Erythroblast (primary cell): ENCODE measurements around the gene CSTPP1.
"Not testable (repeated sequence)": the region's sequence is repeated elsewhere in the genome, so short reads cannot be mapped to it uniquely, and the experiment has no call there.

Experiments
- DNase-seq, 2 experiments: peaks; one replicate each; lab custom pipeline; 2025; lab: John Stamatoyannopoulos, UW
- GATA1 ChIP-seq: IDR thresholded peaks from 2 replicates; pipeline ENCODE4 v1.6.1; 2011; ENCODE audit warnings: low read depth, mild to moderate bottlenecking, control low read depth, low read length, moderate library complexity
- POLR2A ChIP-seq: IDR thresholded peaks from 2 replicates; pipeline ENCODE4 v1.6.1; 2011; ENCODE audit warnings: mild to moderate bottlenecking, low read length

The CSTPP1 gene

GRCh38 chr11:47107744-47108143, 171.2 kb downstream of the CSTPP1 start:
- TF ChIP-seq GATA1 (no peak), POLR2A (no peak)
- no peak for DNase-seq

DNA sequence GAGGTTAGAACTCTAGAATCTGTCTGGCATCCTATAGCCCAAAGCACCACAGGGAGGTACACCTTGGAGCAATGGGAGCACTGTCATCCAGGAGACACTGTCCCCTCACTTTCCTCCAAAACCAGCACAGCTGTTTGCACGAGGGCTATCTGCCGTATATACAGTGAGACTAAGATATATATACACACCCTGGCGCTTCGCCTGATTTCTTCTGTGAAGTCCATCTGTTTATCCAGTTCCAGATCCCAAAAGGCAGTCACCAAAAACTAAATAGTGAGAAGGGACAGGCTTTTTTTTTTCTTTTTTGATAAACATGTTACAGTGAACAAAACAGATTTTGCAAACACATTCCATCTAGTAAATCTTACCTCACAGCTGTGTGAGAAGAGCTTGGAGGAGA, 171.7 kb downstream of the CSTPP1 start:
- TF ChIP-seq POLR2A (no peak), GATA1 (no peak)

GRCh38 chr11:47109051-47109726, 172.6 kb downstream of the CSTPP1 start:
- TF ChIP-seq POLR2A (no peak), GATA1 (no peak)

More for the DNA sequence above, 171.7 kb downstream of the CSTPP1 start:
- no peak for DNase-seq

GRCh38 chr11:47109727-47110246, 173.2 kb downstream of the CSTPP1 start:
- no peak for TF ChIP-seq POLR2A
- TF ChIP-seq GATA1 = no peak
- no peak for DNase-seq

More at GRCh38 chr11:47109051-47109726, 172.6 kb downstream of the CSTPP1 start:
- no peak for DNase-seq

- DNase-seq = no peak
- TF ChIP-seq GATA1 (no peak), POLR2A (no peak)
These were observed 174.8 kb downstream of the CSTPP1 start for GRCh38 chr11:47111318-47111804.

GRCh38 chr11:47112941-47113340, 176.4 kb downstream of the CSTPP1 start:
- DNase-seq = not testable (repeated sequence)

- not testable (repeated sequence) for DNase-seq
These were observed 182.6 kb downstream of the CSTPP1 start for GRCh38 chr11:47118958-47119688.

GRCh38 chr11:47121056-47121455, 184.5 kb downstream of the CSTPP1 start:
- TF ChIP-seq GATA1 (no peak), POLR2A (no peak)
- DNase-seq = no peak

DNA sequence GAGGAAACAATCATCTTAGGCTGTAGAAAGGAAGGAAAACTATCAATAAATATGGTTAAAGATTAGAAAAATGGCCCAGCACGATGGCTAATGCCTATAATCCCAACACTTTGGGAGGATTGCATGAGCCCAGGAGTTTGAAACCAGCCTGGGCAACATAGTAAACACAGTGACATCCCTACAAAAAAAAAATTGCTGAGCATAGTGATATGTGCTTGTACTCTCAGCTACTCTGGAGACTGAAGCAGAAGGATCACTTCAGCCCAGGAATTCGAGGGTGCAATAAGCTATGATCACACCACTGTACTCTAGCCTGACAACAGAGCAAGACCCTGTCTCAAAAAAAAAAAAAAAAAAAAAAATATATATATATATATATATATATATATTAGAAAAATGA, 185.2 kb downstream of the CSTPP1 start:
- DNase-seq = no peak
- TF ChIP-seq GATA1 = no peak
- no peak for TF ChIP-seq POLR2A

GRCh38 chr11:47123094-47123493, 186.5 kb downstream of the CSTPP1 start:
- TF ChIP-seq GATA1 = no peak
- TF ChIP-seq POLR2A = no peak
- DNase-seq = no peak

- DNase-seq = no peak
- TF ChIP-seq GATA1 (no peak), POLR2A (no peak)
These were observed 188.1 kb downstream of the CSTPP1 start for GRCh38 chr11:47124675-47125074.

DNA sequence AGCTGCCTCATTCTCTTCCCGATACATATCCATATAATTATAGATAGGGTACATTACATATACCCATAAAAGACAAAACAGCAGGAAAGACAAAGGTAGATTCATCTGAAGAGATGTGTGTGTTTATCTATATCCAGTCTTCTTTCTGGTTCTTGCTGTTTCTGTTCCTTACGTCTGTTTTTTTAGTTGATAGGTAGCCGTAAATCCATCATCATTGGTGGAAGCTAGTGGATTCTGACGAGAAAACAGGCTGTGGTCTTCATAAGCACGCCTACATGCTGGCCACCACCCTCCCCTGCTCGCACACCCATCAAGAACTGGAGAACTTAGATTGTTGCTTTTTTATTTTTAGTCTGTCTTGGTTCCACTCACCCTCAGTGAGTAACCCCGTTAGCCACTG, 188.5 kb downstream of the CSTPP1 start:
- TF ChIP-seq GATA1 = no peak
- DNase-seq = no peak

GRCh38 chr11:47127213-47127612, 190.7 kb downstream of the CSTPP1 start:
- TF ChIP-seq GATA1 (no peak), POLR2A (no peak)
- no peak for DNase-seq

DNA sequence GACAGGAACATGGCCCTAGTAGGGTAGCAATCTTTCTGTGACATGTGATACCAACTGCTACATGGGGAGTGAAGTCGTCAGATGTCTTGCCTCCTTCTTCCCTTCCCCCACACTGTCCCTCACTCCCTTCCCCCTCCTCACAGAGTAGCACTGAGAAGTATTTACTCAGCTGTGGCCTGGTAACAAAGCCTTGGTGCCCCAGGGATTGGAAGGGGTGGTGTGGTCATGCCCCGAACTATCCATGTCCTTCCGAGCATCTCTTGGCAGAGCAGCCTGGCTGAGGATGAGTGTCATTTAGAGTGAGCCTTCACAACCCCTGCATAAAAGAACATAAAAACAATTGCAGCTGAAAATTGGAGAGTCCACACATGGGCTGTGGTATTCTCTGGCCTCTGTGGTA, 194.0 kb downstream of the CSTPP1 start:
- TF ChIP-seq POLR2A (no peak), GATA1 (no peak)
- DNase-seq = no peak

- no peak for TF ChIP-seq POLR2A
- no peak for TF ChIP-seq GATA1
- no peak for DNase-seq
These were observed 194.6 kb downstream of the CSTPP1 start for GRCh38 chr11:47131136-47131535.
